Stromal cell of bone marrow (primary cell): ENCODE data around the gene FOXK2.
"Not testable (repeated sequence)": the region's sequence is repeated elsewhere in the genome, so short reads cannot be mapped to it uniquely, and the experiment has no call there.

Source experiments
- DNase-seq: peaks from one replicate; pipeline ENCODE4 v3.0.0-alpha.2; 2012; ENCODE audit warnings: low read depth

Gene FOXK2

GRCh38 chr17:82563745-82564144, 44.2 kb downstream of the FOXK2 start:
- not testable (repeated sequence) for DNase-seq

GRCh38 chr17:82564241-82564640, 44.7 kb downstream of the FOXK2 start:
- DNase-seq: no peak

- no peak for DNase-seq
These were observed 46.0 kb downstream of the FOXK2 start for GRCh38 chr17:82565551-82565950.

GRCh38 chr17:82566129-82566960, 46.8 kb downstream of the FOXK2 start:
- no peak for DNase-seq

GRCh38 chr17:82567286-82567685, 47.8 kb downstream of the FOXK2 start:
- DNase-seq: no peak

- DNase-seq: no peak
These were observed 49.5 kb downstream of the FOXK2 start for GRCh38 chr17:82568997-82569393.

GRCh38 chr17:82569621-82570020, 50.1 kb downstream of the FOXK2 start:
- no peak for DNase-seq

GRCh38 chr17:82570277-82570676, 50.7 kb downstream of the FOXK2 start:
- DNase-seq: no peak

- no peak for DNase-seq
These were observed 52.3 kb downstream of the FOXK2 start for GRCh38 chr17:82571855-82572254.

GRCh38 chr17:82574041-82574440, 54.5 kb downstream of the FOXK2 start:
- DNase-seq: no peak

- not testable (repeated sequence) for DNase-seq
These were observed 56.2 kb downstream of the FOXK2 start for GRCh38 chr17:82575581-82576221.

- DNase-seq: no peak
These were observed 57.8 kb downstream of the FOXK2 start for GRCh38 chr17:82577300-82577699.

GRCh38 chr17:82579969-82580368, 60.4 kb downstream of the FOXK2 start:
- DNase-seq: not testable (repeated sequence)

GRCh38 chr17:82582213-82582612, 62.7 kb downstream of the FOXK2 start:
- DNase-seq: no peak

GRCh38 chr17:82582709-82583108, 63.2 kb downstream of the FOXK2 start:
- DNase-seq: no peak

- DNase-seq: no peak
These were observed 64.2 kb downstream of the FOXK2 start for GRCh38 chr17:82583720-82584234.

GRCh38 chr17:82585935-82586575, 66.5 kb downstream of the FOXK2 start:
- DNase-seq: not testable (repeated sequence)

- no peak for DNase-seq
These were observed 67.2 kb downstream of the FOXK2 start for GRCh38 chr17:82586576-82587233.

- no peak for DNase-seq
These were observed 67.9 kb downstream of the FOXK2 start for GRCh38 chr17:82587234-82588086.

- no peak for DNase-seq
These were observed 69.0 kb downstream of the FOXK2 start for GRCh38 chr17:82588266-82589175.
